G401 (cell line): ENCODE results near the gene RBM14. TPM values are rescaled to one million over a fixed set of nuclear protein-coding genes. Genes with fewer than 3 reads are reported as not detected.

Source experiments
- DNase-seq: peaks from one replicate; pipeline ENCODE4 v3.0.0-alpha.2; 2015; ENCODE audit warnings: low spot score
- in situ Hi-C: cut with HindIII; loops from 2 replicates; pipeline ENCODE4 v1.10.0; 2016; ENCODE audit warnings: low sequenced_read_pairs, mixed read lengths
- total RNA-seq: library from RNA; depleted of rRNA; stranded (reverse); fragments of >200 nt; shearing (Covaris generic); gene quantifications from 2 replicates; pipeline ENCODE4 v1.2.3, GENCODE V29; 2014; rRNA removed

RBM14 gene
- total RNA-seq, 1 experiment from 2014 or later, result 68.8 TPM

DNA sequence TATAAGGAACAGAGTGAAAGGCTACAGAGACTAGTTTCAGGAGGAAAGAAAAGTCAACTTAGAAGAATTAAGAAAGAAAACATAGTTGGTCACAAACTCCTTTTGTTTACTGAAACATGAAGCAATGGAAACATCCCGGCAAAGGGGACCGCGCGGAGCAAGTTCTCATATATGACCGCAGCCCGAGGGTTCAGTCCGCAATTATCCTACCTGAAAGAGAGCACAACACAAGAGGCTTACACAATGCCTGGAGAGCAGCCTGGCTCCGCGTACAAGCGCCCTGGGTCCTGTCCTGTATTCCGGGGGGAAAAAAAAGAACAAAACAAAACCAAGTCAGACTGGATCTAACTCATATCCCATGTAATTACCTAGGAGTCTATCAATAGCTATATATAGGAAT is 48.9 kb downstream of the RBM14 start:
- no peak for DNase-seq
- in situ Hi-C loops, result no loop called here

DNA sequence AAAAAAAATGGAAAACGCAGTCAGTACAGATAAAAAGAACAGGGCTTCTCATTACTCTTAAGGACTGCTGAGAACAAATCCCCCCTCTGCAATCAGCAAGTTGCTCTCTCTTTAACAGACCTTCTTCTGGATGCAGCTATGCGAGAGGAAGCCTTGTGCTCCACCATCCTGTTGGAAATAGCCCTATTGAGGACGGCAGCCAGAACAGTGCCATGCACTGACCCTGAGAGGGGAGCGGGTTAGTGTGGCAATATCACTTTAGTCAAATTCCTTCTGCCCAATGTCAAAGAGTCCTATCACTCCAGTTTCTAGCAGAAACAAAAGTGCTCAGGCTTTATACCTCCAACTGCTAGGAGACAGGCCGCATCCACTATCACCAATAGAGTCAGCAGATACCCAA is 54.4 kb downstream of the RBM14 start:
- in situ Hi-C loops, result no loop called here

DNA sequence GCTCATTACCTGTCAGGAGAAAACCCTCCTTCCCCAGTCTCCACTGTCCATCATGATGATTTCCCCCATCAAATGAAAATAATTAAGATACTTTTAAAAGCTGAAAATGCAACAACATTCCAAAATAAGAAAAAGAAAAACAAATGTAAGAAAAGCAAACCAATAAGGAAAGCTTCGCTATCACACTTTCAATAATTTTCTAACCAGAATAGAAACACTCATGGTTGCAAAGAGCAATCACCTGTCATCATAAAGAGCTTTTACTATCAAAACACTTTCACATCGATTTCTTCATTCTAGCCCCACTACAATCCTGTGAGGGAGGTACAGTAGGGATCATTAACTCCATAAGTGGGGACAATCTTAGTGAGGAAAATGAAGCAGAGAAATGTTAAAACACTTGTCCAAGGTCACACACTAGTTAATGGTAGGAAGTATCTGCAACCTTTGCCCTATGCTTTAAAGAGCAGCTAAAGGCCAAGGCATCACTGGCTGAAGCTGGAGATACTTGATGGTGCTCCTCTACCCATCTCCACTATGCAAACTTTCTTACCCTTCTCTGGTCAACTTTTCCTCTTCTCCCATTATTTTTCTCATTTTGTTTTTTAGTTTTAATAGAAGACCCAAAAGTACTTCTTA is 58.7 kb downstream of the RBM14 start:
- no peak for DNase-seq
- in situ Hi-C loops, result no loop called here

More for the DNA sequence above, 54.4 kb downstream of the RBM14 start:
- no peak for DNase-seq

GRCh38 chr11:66676282-66676919 is 60.0 kb downstream of the RBM14 start:
- DNase-seq, result no peak
- in situ Hi-C loops, result no loop called here

Other genes with a start within 250 kb of the RBM14 start
- gene SLC29A2, start 244.9 kb upstream of the RBM14 start, total RNA-seq, result 1.9 and 3.0 TPM in 2 replicates
- not detected in 2 replicates for gene NPAS4, start 195.6 kb upstream of the RBM14 start, total RNA-seq
- gene MRPL11, start 177.8 kb upstream of the RBM14 start, total RNA-seq, result 129 and 148 TPM in 2 replicates
- gene PELI3, start 149.7 kb upstream of the RBM14 start, total RNA-seq, result 10.2 and 13.7 TPM in 2 replicates
- 140 and 160 TPM in 2 replicates for gene DPP3, start 136.2 kb upstream of the RBM14 start, total RNA-seq
- gene BBS1, start 106.0 kb upstream of the RBM14 start, total RNA-seq, result 42.5 and 55.8 TPM in 2 replicates
- 35.3 and 36.0 TPM in 2 replicates for gene ZDHHC24, start 70.6 kb upstream of the RBM14 start, total RNA-seq
- 32.1 and 42.0 TPM in 2 replicates for gene ACTN3, start 69.7 kb upstream of the RBM14 start, total RNA-seq
- 518 and 594 TPM in 2 replicates for gene CTSF, start 48.0 kb upstream of the RBM14 start, total RNA-seq
- 0.07 and 0.37 TPM in 2 replicates for gene CCDC87, start 23.6 kb upstream of the RBM14 start, total RNA-seq
- 181 and 230 TPM in 2 replicates for gene CCS, start 23.4 kb upstream of the RBM14 start, total RNA-seq
- gene RBM4, start 22.1 kb downstream of the RBM14 start, total RNA-seq, result 513 and 534 TPM in 2 replicates
- gene RBM4B, start 61.3 kb downstream of the RBM14 start, total RNA-seq, result 4.1 and 13.0 TPM in 2 replicates
- 102 and 103 TPM in 2 replicates for gene SPTBN2, start 112.6 kb downstream of the RBM14 start, total RNA-seq
- gene RCE1, start 226.8 kb downstream of the RBM14 start, total RNA-seq, result 32.7 and 40.2 TPM in 2 replicates
- gene LRFN4, start 240.4 kb downstream of the RBM14 start, total RNA-seq, result 48.4 and 67.5 TPM in 2 replicates